ENCODE measurements around the gene SCAMP1. TPM values are rescaled to one million over a fixed set of nuclear protein-coding genes. Genes with fewer than 3 reads are reported as not detected.
A peak's percentile ranks its signal among the peaks of the same experiment; 100 is the strongest.

Gene SCAMP1
- total and polyA plus RNA-seq, 2 of the 13 experiments (the other 11 are each of a cell fraction or from before 2014, with no cell fraction given) = 18.2 to 33.7 TPM

- 70% methylated on average over 5 of the region's 5 CpGs for WGBS (ENCODE audit: low lambda C conversion rate)
- in situ Hi-C loops (cut with HindIII; ENCODE audit: extremely low pct_ligation_motif_present, low pct_unique_long_range_greater_than_20kb) (no loop called here), intact Hi-C loops (cut with micrococcal nuclease; ENCODE audit: unreplicated experiment) (no loop called here)
- DNase-seq (ENCODE audit: low spot score) (no peak), FAIRE-seq (no peak), ATAC-seq (no peak)
- Histone ChIP-seq H3K27ac (ENCODE audit: extremely low read length, insufficient read depth, low read length) (no peak overlapping the region), H3K9ac (ENCODE audit: insufficient read depth, low read depth, low read length) (no peak overlapping the region), H3K9me3 (ENCODE audit: low read length) (no peaks in the 10 kb centered on the region), H3K4me1 (ENCODE audit: insufficient read depth, low read length) (peaks cover 14% of the 10 kb centered on the region), H3K27me3 (ENCODE audit: control insufficient read depth in 1 of 2, insufficient read depth in 2 of 2, low read length in 2 of 2) (no peaks in the 10 kb centered on the region; a peak in 1 of 5 replicates), H3K36me3 (replicated peaks in 1 of 2; ENCODE audit: control insufficient read depth in 1 of 2, insufficient read depth in 2 of 2, low read length in 2 of 2) (no peaks in the 10 kb centered on the region), H2AFZ (ENCODE audit: low read length) (no peak overlapping the region), H4K20me1 (ENCODE audit: insufficient read depth, low read length) (no peaks in the 10 kb centered on the region), H3K79me2 (ENCODE audit: insufficient read depth, low read length) (no peaks in the 10 kb centered on the region), H3K4me2 (ENCODE audit: low read depth, low read length) (no peak overlapping the region), H3K4me3 (replicated peaks in 1 of 3; ENCODE audit: insufficient read depth in 1 of 3, low read depth in 2 of 3, low read length in 3 of 3) (no peak overlapping the region)
- TF ChIP-seq NFE2L2 (IDR thresholded peaks at IDR 0.05; ENCODE audit: low read length) (0 out of 2 replicates have a peak, but pooled peaks have one; percentile 20), MAFK (conservative IDR thresholded peaks at IDR 0.05 in 1 of 2, IDR thresholded peaks at IDR 0.05 in 1 of 2; ENCODE audit: low read length in 2 of 2) (peak; percentile 55 to 58), MAFF (IDR thresholded peaks at IDR 0.05; ENCODE audit: low read depth, low read length) (peak; percentile 42), ZNF383 (CRISPR knock-in tag; IDR thresholded peaks at IDR 0.05; ENCODE audit: borderline replicate concordance) (no peak), YY1 (IDR thresholded peaks at IDR 0.05; ENCODE audit: insufficient read depth, insufficient replicate concordance, low read depth, low read length) (no peak), NFKB2 (CRISPR knock-in tag; IDR thresholded peaks at IDR 0.05; ENCODE audit: borderline replicate concordance) (no peak)
- ChIA-PET POLR2A (no interaction called here), CTCF (ENCODE audit: low intra/inter-chr PET ratio, low total read pairs) (no interaction called here)
- BruUV-seq (replicated peaks) = no TSS peak
Observed at GRCh38 chr5:78328585-78329173, 31.7 kb upstream of the SCAMP1 start.

GRCh38 chr5:78331523-78332080 lies 28.8 kb upstream of the SCAMP1 start:
- Histone ChIP-seq H2AFZ (ENCODE audit: low read length) (no peak overlapping the region), H3K4me3 (replicated peaks in 1 of 3; ENCODE audit: insufficient read depth in 1 of 3, low read depth in 2 of 3, low read length in 3 of 3) (no peak overlapping the region), H3K36me3 (replicated peaks in 1 of 2; ENCODE audit: control insufficient read depth in 1 of 2, insufficient read depth in 2 of 2, low read length in 2 of 2) (no peaks in the 10 kb centered on the region), H3K4me2 (ENCODE audit: low read depth, low read length) (peak overlapping the region; percentile 57), H3K4me1 (ENCODE audit: insufficient read depth, low read length) (peaks cover 14% of the 10 kb centered on the region), H3K9ac (ENCODE audit: insufficient read depth, low read depth, low read length) (no peak overlapping the region), H3K79me2 (ENCODE audit: insufficient read depth, low read length) (no peaks in the 10 kb centered on the region), H4K20me1 (ENCODE audit: insufficient read depth, low read length) (no peaks in the 10 kb centered on the region), H3K27ac (ENCODE audit: extremely low read length, insufficient read depth, low read length) (no peak overlapping the region), H3K27me3 (ENCODE audit: control insufficient read depth in 1 of 2, insufficient read depth in 2 of 2, low read length in 2 of 2) (no peaks in the 10 kb centered on the region; a peak in 1 of 5 replicates), H3K9me3 (ENCODE audit: low read length) (no peaks in the 10 kb centered on the region)
- peak; percentile 51 for DNase-seq (ENCODE audit: low spot score)
- CTCF ChIA-PET (ENCODE audit: low intra/inter-chr PET ratio, low total read pairs) = no interaction called here
- peak; percentile 75 for ATAC-seq
- FAIRE-seq = peak; percentile 26
- POLR2A ChIA-PET = no interaction called here
- intact Hi-C loops (cut with micrococcal nuclease; ENCODE audit: unreplicated experiment) (no loop called here), in situ Hi-C loops (cut with HindIII; ENCODE audit: extremely low pct_ligation_motif_present, low pct_unique_long_range_greater_than_20kb) (no loop called here)
- no TSS peak for BruUV-seq (replicated peaks)
- TF ChIP-seq SMC3 (IDR thresholded peaks at IDR 0.05; ENCODE audit: low read length) (no peak), ATF1 (CRISPR knock-in tag; IDR thresholded peaks at IDR 0.05) (no peak), ZNF318 (CRISPR knock-in tag; IDR thresholded peaks at IDR 0.05) (no peak), ZNF550 (CRISPR knock-in tag; IDR thresholded peaks at IDR 0.05; ENCODE audit: borderline replicate concordance) (no peak), HNF4A (CRISPR knock-in tag; IDR thresholded peaks at IDR 0.05) (peak; percentile 24; the same call in 1 of the 2 replicates)

Data from HepG2 (cell line).